Mesenteric fat pad (tissue), 1 donor: Measurements from ENCODE around the gene MYADML2. TPM values are rescaled to one million over a fixed set of nuclear protein-coding genes. Genes with fewer than 3 reads are reported as not detected.

ENCODE experiments used
- DNase-seq: peaks from one replicate; pipeline ENCODE4 v3.0.0-alpha.2; 2020; ENCODE audit warnings: low spot score
- total RNA-seq: library from RNA; stranded (reverse); fragmentation: NEBNext Ultra II Directional; extraction: Animal tissue kit (Norgen Biotek cat#: 25700); gene quantifications from one replicate; pipeline ENCODE4 v1.2.1, GENCODE V29; 2021
- donor health status: DM: yes; HTN: yes; CAD: no.

The MYADML2 gene
- total RNA-seq, 1 donor from 2014 or later = not detected

GRCh38 chr17:81940538-81941483, 6.2 kb downstream of the MYADML2 start:
- no peak for DNase-seq

GRCh38 chr17:81939881-81940385, 7.1 kb downstream of the MYADML2 start:
- DNase-seq = no peak

GRCh38 chr17:81939218-81939617, 7.8 kb downstream of the MYADML2 start:
- DNase-seq = no peak

GRCh38 chr17:81935709-81936084, 11.3 kb downstream of the MYADML2 start:
- no peak for DNase-seq

- DNase-seq = no peak
Observed at GRCh38 chr17:81934850-81935708, 12.0 kb downstream of the MYADML2 start.

GRCh38 chr17:81934098-81934757, 12.8 kb downstream of the MYADML2 start:
- DNase-seq = no peak

GRCh38 chr17:81933178-81933699, 13.8 kb downstream of the MYADML2 start:
- DNase-seq = no peak

- DNase-seq = no peak
Observed at GRCh38 chr17:81932333-81932983, 14.6 kb downstream of the MYADML2 start.

- no peak for DNase-seq
Observed at GRCh38 chr17:81931557-81932332, 15.3 kb downstream of the MYADML2 start.

- DNase-seq = no peak
Observed at GRCh38 chr17:81931189-81931556, 15.9 kb downstream of the MYADML2 start.

- DNase-seq = no peak
Observed at GRCh38 chr17:81930142-81931125, 16.6 kb downstream of the MYADML2 start.

GRCh38 chr17:81929253-81930141, 17.5 kb downstream of the MYADML2 start:
- DNase-seq = no peak

GRCh38 chr17:81928544-81929252, 18.3 kb downstream of the MYADML2 start:
- no peak for DNase-seq

GRCh38 chr17:81927653-81928543, 19.1 kb downstream of the MYADML2 start, which contains the start of gene MAFG:
Gene MAFG, minus strand, starts transcription at chr17:81927735. Its CDS starts 4,550 bp downstream, at chr17:81923185.
- peak; percentile 98 for DNase-seq

- no peak for DNase-seq
Observed at GRCh38 chr17:81927152-81927652, 19.8 kb downstream of the MYADML2 start.
